GM13976 (cell line): ENCODE measurements around the gene PRKAG2.

Experiments used
- DNase-seq: peaks from one replicate; pipeline ENCODE4 v3.0.0; 2012; ENCODE audit warnings: low spot score
- CTCF ChIP-seq: IDR thresholded peaks from 2 replicates; pipeline ENCODE4 v1.5.1; 2012; ENCODE audit warnings: borderline replicate concordance, mild to moderate bottlenecking; ENCODE audit not compliant: insufficient read depth; ENCODE audit errors: extremely low read depth, missing control alignments, control extremely low read depth
- in situ Hi-C: fragments of 300-500 bp; cut with MboI; formaldehyde crosslinking; loops from one replicate; pipeline ENCODE4 v1.12.0; 2022; ENCODE audit warnings: low sequenced_read_pairs, mixed read lengths, inconsistent platforms; ENCODE audit not compliant: unreplicated experiment

The PRKAG2 gene

GRCh38 chr7:151616443-151617213 lies 260.3 kb downstream of the PRKAG2 start:
- DNase-seq, result no peak
- in situ Hi-C loops, result no loop called here
- no peak for TF ChIP-seq CTCF

- DNase-seq, result no peak
- in situ Hi-C loops, result no loop called here
- no peak for TF ChIP-seq CTCF
These were observed 261.1 kb downstream of the PRKAG2 start for GRCh38 chr7:151615784-151616183.

- in situ Hi-C loops, result no loop called here
- DNase-seq, result no peak
- no peak for TF ChIP-seq CTCF
These were observed 261.9 kb downstream of the PRKAG2 start for GRCh38 chr7:151615058-151615457.

GRCh38 chr7:151614019-151614418 lies 262.9 kb downstream of the PRKAG2 start:
- DNase-seq, result no peak
- no peak for TF ChIP-seq CTCF
- in situ Hi-C loops, result no loop called here

GRCh38 chr7:151611878-151612277 lies 265.0 kb downstream of the PRKAG2 start:
- in situ Hi-C loops, result no loop called here
- no peak for TF ChIP-seq CTCF
- DNase-seq, result no peak

- TF ChIP-seq CTCF, result no peak
- DNase-seq, result no peak
- in situ Hi-C loops, result no loop called here
These were observed 265.9 kb downstream of the PRKAG2 start for GRCh38 chr7:151611041-151611440.
